ENCODE data around the gene GTF2H4.

DNA sequence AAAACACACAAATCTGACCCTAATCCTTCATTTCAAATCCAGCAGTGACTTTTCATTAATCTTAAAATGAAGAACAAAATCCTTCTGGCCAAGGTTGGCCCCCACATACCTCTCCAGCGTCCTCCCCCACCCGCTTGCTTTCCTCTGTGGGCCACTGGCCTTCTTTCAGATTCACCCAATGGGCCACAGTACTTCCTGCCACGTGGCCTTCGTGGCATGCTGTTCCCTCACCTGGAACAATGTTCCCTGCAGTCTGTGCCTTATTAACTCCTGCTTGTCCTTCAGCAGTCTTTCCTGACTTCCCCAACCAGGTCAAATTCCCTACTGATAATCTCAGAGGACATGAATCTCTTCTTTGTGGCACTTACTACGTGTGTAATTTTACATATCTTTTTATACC lies 5.3 kb upstream of the GTF2H4 start:
- TF ChIP-seq, protein P1, sequence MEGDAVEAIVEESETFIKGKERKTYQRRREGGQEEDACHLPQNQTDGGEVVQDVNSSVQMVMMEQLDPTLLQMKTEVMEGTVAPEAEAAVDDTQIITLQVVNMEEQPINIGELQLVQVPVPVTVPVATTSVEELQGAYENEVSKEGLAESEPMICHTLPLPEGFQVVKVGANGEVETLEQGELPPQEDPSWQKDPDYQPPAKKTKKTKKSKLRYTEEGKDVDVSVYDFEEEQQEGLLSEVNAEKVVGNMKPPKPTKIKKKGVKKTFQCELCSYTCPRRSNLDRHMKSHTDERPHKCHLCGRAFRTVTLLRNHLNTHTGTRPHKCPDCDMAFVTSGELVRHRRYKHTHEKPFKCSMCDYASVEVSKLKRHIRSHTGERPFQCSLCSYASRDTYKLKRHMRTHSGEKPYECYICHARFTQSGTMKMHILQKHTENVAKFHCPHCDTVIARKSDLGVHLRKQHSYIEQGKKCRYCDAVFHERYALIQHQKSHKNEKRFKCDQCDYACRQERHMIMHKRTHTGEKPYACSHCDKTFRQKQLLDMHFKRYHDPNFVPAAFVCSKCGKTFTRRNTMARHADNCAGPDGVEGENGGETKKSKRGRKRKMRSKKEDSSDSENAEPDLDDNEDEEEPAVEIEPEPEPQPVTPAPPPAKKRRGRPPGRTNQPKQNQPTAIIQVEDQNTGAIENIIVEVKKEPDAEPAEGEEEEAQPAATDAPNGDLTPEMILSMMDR (IDR thresholded peaks at IDR 0.05) = no peak
- TF ChIP-seq EZH2 (IDR thresholded peaks at IDR 0.05) = no peak
- TF ChIP-seq EZH2phosphoT487 (IDR thresholded peaks at IDR 0.05) = no peak
